ENCODE results near the gene DMC1.

- TF ChIP-seq CTCF (IDR thresholded peaks at IDR 0.05) (no peak), POLR2A (IDR thresholded peaks at IDR 0.05) (no peak)
These were observed 67.9 kb downstream of the DMC1 start for GRCh38 chr22:38501797-38502672.
